HG02885 (cell line): ENCODE results near the gene MORF4L2.
"Not testable (repeated sequence)": the region's sequence is repeated elsewhere in the genome, so short reads cannot be mapped to it uniquely, and the experiment has no call there.

Source experiments
- ATAC-seq: cut with Tn5 transposase; IDR thresholded peaks from one replicate; pipeline ENCODE4 v1.9.1; 2021; ENCODE audit warnings: mild to moderate bottlenecking; ENCODE audit not compliant: unreplicated experiment, poor library complexity

The MORF4L2 gene

GRCh38 chrX:103638479-103639346, 47.8 kb downstream of the MORF4L2 start:
- ATAC-seq, result not testable (repeated sequence)

GRCh38 chrX:103637604-103638338, 48.7 kb downstream of the MORF4L2 start:
- ATAC-seq, result no peak

GRCh38 chrX:103635436-103635835, 51.1 kb downstream of the MORF4L2 start:
- no peak for ATAC-seq

- ATAC-seq, result no peak
Observed at GRCh38 chrX:103631145-103631544, 55.4 kb downstream of the MORF4L2 start.

GRCh38 chrX:103630171-103630511, 56.4 kb downstream of the MORF4L2 start:
- no peak for ATAC-seq

GRCh38 chrX:103629318-103630170, 57.0 kb downstream of the MORF4L2 start:
- ATAC-seq, result peak; percentile 48

GRCh38 chrX:103628386-103629317, 57.8 kb downstream of the MORF4L2 start, which contains the start of gene TCEAL1:
Gene TCEAL1 (plus strand): TSS chrX:103628975. CDS start chrX:103629917, 942 bp downstream.
- ATAC-seq, result peak; percentile 77

GRCh38 chrX:103626855-103627254, 59.6 kb downstream of the MORF4L2 start:
- ATAC-seq, result no peak
